ENCODE data around the gene DPP10. TPM values are rescaled to one million over a fixed set of nuclear protein-coding genes. Genes with fewer than 3 reads are reported as not detected.
"Not testable (repeated sequence)": the region's sequence is repeated elsewhere in the genome, so short reads cannot be mapped to it uniquely, and the experiment has no call there.

DPP10 gene
- total RNA-seq, 1 donor from 2014 or later: 1.1 TPM

DNA sequence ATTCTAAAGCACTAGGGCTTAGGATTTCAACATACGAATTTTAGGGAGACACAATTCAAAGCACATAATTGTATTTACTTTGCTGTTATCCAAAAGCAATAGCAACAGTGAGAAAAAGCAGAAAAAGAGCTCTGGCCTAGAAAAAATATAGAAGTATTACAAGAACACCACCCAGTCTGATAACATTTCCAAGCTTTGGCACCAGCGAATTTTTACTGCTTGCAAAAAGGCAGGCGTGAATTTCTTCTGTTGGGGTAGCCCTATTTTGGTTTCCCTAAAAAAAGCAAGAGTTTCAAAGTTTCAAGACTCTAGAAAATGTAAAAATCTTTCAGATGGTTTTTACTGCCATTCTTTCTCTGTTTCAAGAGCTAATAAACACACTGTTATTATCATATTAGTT, 292.7 kb downstream of the DPP10 start:
- Histone ChIP-seq H3K27me3 (ENCODE audit: insufficient read depth, low read length) (no peaks in the 10 kb centered on the region), H3K4me1 (ENCODE audit: insufficient read depth, low read length) (no peaks in the 10 kb centered on the region), H3K9me3 (ENCODE audit: insufficient read depth, low read depth, low read length) (no peaks in the 10 kb centered on the region), H3K9ac (ENCODE audit: low read length) (no peak overlapping the region), H3K36me3 (ENCODE audit: insufficient read depth, low read length) (no peaks in the 10 kb centered on the region), H4K20me1 (ENCODE audit: insufficient read depth, low read length) (no peaks in the 10 kb centered on the region), H3K4me2 (ENCODE audit: low read length) (no peak overlapping the region), H3K27ac (ENCODE audit: low read depth, low read length) (no peak overlapping the region), H3K79me2 (ENCODE audit: insufficient read depth, low read length) (no peaks in the 10 kb centered on the region), H3K4me3 (ENCODE audit: insufficient read depth, low read depth, low read length) (no peak overlapping the region), H2AFZ (ENCODE audit: low read depth, low read length) (no peak overlapping the region)
- H3K4me1 Mint-ChIP-seq (ENCODE audit: low read depth, unreplicated experiment): no peaks in the 10 kb centered on the region
- no peak overlapping the region for H3K4me3 Mint-ChIP-seq (ENCODE audit: unreplicated experiment)
- no peak overlapping the region for H3K27ac Mint-ChIP-seq (ENCODE audit: unreplicated experiment)
- no peaks in the 10 kb centered on the region for H3K36me3 Mint-ChIP-seq (ENCODE audit: low read depth, unreplicated experiment)
- TF ChIP-seq EZH2 (IDR thresholded peaks at IDR 0.05; ENCODE audit: insufficient read depth, low read length) (no peak), CTCF (IDR thresholded peaks at IDR 0.05; ENCODE audit: insufficient read depth, low read depth, low read length) (no peak)
- FAIRE-seq: no peak
- no peaks in the 10 kb centered on the region for H3K9me3 Mint-ChIP-seq (ENCODE audit: unreplicated experiment)
- no peak for DNase-seq (ENCODE audit: low read depth)
- no peaks in the 10 kb centered on the region for H3K27me3 Mint-ChIP-seq (ENCODE audit: low read depth, unreplicated experiment)

GRCh38 chr2:114742245-114742644, 299.8 kb downstream of the DPP10 start:
- H3K4me1 Mint-ChIP-seq (ENCODE audit: low read depth, unreplicated experiment): no peaks in the 10 kb centered on the region
- no peaks in the 10 kb centered on the region for H4K20me1 ChIP-seq (ENCODE audit: insufficient read depth, low read length)
- H3K27ac ChIP-seq (ENCODE audit: low read depth, low read length): no peak overlapping the region
- FAIRE-seq (no peak), DNase-seq (ENCODE audit: low read depth) (no peak)
- no peak overlapping the region for H3K9ac ChIP-seq (ENCODE audit: low read length)
- H3K27me3 ChIP-seq (ENCODE audit: insufficient read depth, low read length): no peaks in the 10 kb centered on the region
- H3K4me1 ChIP-seq (ENCODE audit: insufficient read depth, low read length): no peaks in the 10 kb centered on the region
- H3K9me3 ChIP-seq (ENCODE audit: insufficient read depth, low read depth, low read length): no peaks in the 10 kb centered on the region
- H3K9me3 Mint-ChIP-seq (ENCODE audit: unreplicated experiment): no peaks in the 10 kb centered on the region
- no peaks in the 10 kb centered on the region for H3K36me3 Mint-ChIP-seq (ENCODE audit: low read depth, unreplicated experiment)
- no peaks in the 10 kb centered on the region for H3K79me2 ChIP-seq (ENCODE audit: insufficient read depth, low read length)
- H3K4me3 Mint-ChIP-seq (ENCODE audit: unreplicated experiment): no peak overlapping the region
- TF ChIP-seq EZH2 (IDR thresholded peaks at IDR 0.05; ENCODE audit: insufficient read depth, low read length) (no peak), CTCF (IDR thresholded peaks at IDR 0.05; ENCODE audit: insufficient read depth, low read depth, low read length) (no peak)
- no peak overlapping the region for H3K27ac Mint-ChIP-seq (ENCODE audit: unreplicated experiment)
- H3K27me3 Mint-ChIP-seq (ENCODE audit: low read depth, unreplicated experiment): no peaks in the 10 kb centered on the region
- no peak overlapping the region for H2AFZ ChIP-seq (ENCODE audit: low read depth, low read length)
- no peaks in the 10 kb centered on the region for H3K36me3 ChIP-seq (ENCODE audit: insufficient read depth, low read length)
- H3K4me3 ChIP-seq (ENCODE audit: insufficient read depth, low read depth, low read length): no peak overlapping the region
- H3K4me2 ChIP-seq (ENCODE audit: low read length): no peak overlapping the region

DNA sequence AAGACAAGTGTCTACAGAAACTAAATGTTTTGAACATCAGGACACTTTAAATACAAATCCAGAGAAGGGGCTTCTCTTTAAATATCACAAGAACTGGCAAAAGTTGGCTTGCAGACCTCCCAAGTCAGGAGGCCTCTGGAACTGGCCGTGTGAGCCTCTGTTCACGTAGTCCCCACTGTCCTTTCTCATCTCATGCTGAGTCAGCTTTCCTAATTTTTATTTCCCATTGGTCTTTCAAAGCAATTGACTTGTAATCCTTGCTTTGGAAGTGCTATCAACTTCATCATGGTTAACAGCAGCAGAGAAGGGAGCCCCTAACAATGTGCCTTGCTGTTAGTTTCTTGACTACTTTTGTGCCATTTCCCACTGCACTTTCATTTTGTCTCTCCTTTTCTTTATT, 303.3 kb downstream of the DPP10 start:
- Histone ChIP-seq H3K27ac (ENCODE audit: low read depth, low read length) (no peak overlapping the region), H3K9me3 (ENCODE audit: insufficient read depth, low read depth, low read length) (no peaks in the 10 kb centered on the region), H2AFZ (ENCODE audit: low read depth, low read length) (no peak overlapping the region), H3K36me3 (ENCODE audit: insufficient read depth, low read length) (no peaks in the 10 kb centered on the region), H3K4me3 (ENCODE audit: insufficient read depth, low read depth, low read length) (no peak overlapping the region), H3K4me2 (ENCODE audit: low read length) (no peak overlapping the region), H3K27me3 (ENCODE audit: insufficient read depth, low read length) (no peaks in the 10 kb centered on the region), H3K79me2 (ENCODE audit: insufficient read depth, low read length) (no peaks in the 10 kb centered on the region), H3K9ac (ENCODE audit: low read length) (no peak overlapping the region), H3K4me1 (ENCODE audit: insufficient read depth, low read length) (no peaks in the 10 kb centered on the region), H4K20me1 (ENCODE audit: insufficient read depth, low read length) (no peaks in the 10 kb centered on the region)
- Mint-ChIP-seq H3K27me3 (ENCODE audit: low read depth, unreplicated experiment) (no peaks in the 10 kb centered on the region), H3K36me3 (ENCODE audit: low read depth, unreplicated experiment) (no peaks in the 10 kb centered on the region), H3K9me3 (ENCODE audit: unreplicated experiment) (no peaks in the 10 kb centered on the region), H3K27ac (ENCODE audit: unreplicated experiment) (no peak overlapping the region), H3K4me3 (ENCODE audit: unreplicated experiment) (no peak overlapping the region), H3K4me1 (ENCODE audit: low read depth, unreplicated experiment) (no peaks in the 10 kb centered on the region)
- no peak for DNase-seq (ENCODE audit: low read depth)
- TF ChIP-seq EZH2 (IDR thresholded peaks at IDR 0.05; ENCODE audit: insufficient read depth, low read length) (no peak), CTCF (IDR thresholded peaks at IDR 0.05; ENCODE audit: insufficient read depth, low read depth, low read length) (no peak)
- no peak for FAIRE-seq

GRCh38 chr2:114748175-114748574, 305.7 kb downstream of the DPP10 start:
- not testable (repeated sequence) for H3K4me3 ChIP-seq (ENCODE audit: insufficient read depth, low read depth, low read length); H3K36me3 Mint-ChIP-seq (ENCODE audit: low read depth, unreplicated experiment); H3K27me3 Mint-ChIP-seq (ENCODE audit: low read depth, unreplicated experiment); H3K36me3 ChIP-seq (ENCODE audit: insufficient read depth, low read length); H3K27ac Mint-ChIP-seq (ENCODE audit: unreplicated experiment); H3K4me1 Mint-ChIP-seq (ENCODE audit: low read depth, unreplicated experiment); H3K79me2 ChIP-seq (ENCODE audit: insufficient read depth, low read length); H3K27ac ChIP-seq (ENCODE audit: low read depth, low read length); H3K4me2 ChIP-seq (ENCODE audit: low read length); H3K4me1 ChIP-seq (ENCODE audit: insufficient read depth, low read length); H3K9me3 ChIP-seq (ENCODE audit: insufficient read depth, low read depth, low read length); H3K4me3 Mint-ChIP-seq (ENCODE audit: unreplicated experiment); FAIRE-seq; H3K27me3 ChIP-seq (ENCODE audit: insufficient read depth, low read length); H2AFZ ChIP-seq (ENCODE audit: low read depth, low read length); H4K20me1 ChIP-seq (ENCODE audit: insufficient read depth, low read length); DNase-seq (ENCODE audit: low read depth); H3K9ac ChIP-seq (ENCODE audit: low read length); H3K9me3 Mint-ChIP-seq (ENCODE audit: unreplicated experiment)
